Activated CD8-positive, alpha-beta T cell treated with anti-CD3 and anti-CD28 coated beads, Interleukin-2, amount 10 ng/mL, durations not matched to agents 7 days and 5 days (primary cell): ENCODE data around the gene FCER1G. TPM values are rescaled to one million over a fixed set of nuclear protein-coding genes. Genes with fewer than 3 reads are reported as not detected.
"Not testable (repeated sequence)": the region's sequence is repeated elsewhere in the genome, so short reads cannot be mapped to it uniquely, and the experiment has no call there.

Source experiments
- ATAC-seq: fragments of 150-1000 bp; cut with Tn5 transposase; one replicate; pipeline ENCODE4 v1.10.0; 2021; ENCODE audit warnings: moderate library complexity
- CTCF ChIA-PET: fragments of 350-600 bp; sonication (Branson Sonifier 250); formaldehyde crosslinking; loops from one replicate; lab custom pipeline; 2021; ENCODE audit warnings: antibody characterized with exemption; lab: Charles Lee
- POLR2A ChIA-PET: fragments of 350-600 bp; sonication (Branson Sonifier 250); formaldehyde crosslinking; loops from one replicate; lab custom pipeline; 2021; ENCODE audit warnings: antibody characterized with exemption; lab: Charles Lee
- DNase-seq: peaks from one replicate; pipeline ENCODE4 v3.0.0-alpha.2; 2020
- H3K27ac Mint-ChIP-seq: one replicate; pipeline ENCODE4 v1.8.0; 2021; ENCODE audit warnings: mild to moderate bottlenecking, mixed read lengths
- H3K27me3 Mint-ChIP-seq: one replicate; pipeline ENCODE4 v1.8.0; 2021; ENCODE audit warnings: low read depth, mixed read lengths
- H3K36me3 Mint-ChIP-seq: one replicate; pipeline ENCODE4 v1.8.0; 2021; ENCODE audit warnings: low read depth, mixed read lengths
- H3K4me1 Mint-ChIP-seq: one replicate; pipeline ENCODE4 v1.8.0; 2021; ENCODE audit warnings: low read depth, mixed read lengths
- H3K4me3 Mint-ChIP-seq: one replicate; pipeline ENCODE4 v1.8.0; 2021; ENCODE audit warnings: mild to moderate bottlenecking, mixed read lengths
- H3K9me3 Mint-ChIP-seq: one replicate; pipeline ENCODE4 v1.8.0; 2022; ENCODE audit warnings: mixed read lengths; ENCODE audit not compliant: insufficient read depth
- total RNA-seq, 2 experiments: library from RNA; stranded (reverse); gene quantifications; one replicate each; pipeline ENCODE4 v1.2.3, GENCODE V29; 2021

Gene FCER1G
- total RNA-seq, 2 experiments from 2014 or later = 12.0 to 14.0 TPM

DNA sequence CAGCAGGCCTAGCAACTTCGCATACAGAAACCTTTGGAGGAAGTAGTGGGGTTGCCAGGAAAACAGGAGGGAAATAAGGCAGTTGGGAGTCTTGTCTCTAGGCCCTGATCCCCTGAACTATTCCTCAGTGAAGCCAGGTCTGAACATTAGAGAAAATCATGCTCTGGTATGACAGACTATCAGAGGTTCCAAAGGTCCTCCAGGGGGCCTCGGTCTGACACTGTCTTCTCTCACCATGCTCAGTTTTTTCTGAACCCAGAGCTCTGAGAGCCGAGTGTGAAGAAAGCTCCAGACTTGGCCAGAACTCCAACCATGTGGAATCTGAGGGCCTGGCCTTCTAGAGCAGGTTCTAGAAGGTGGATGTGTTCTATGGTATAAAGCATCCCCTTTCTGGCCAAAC, 14.8 kb downstream of the FCER1G start:
- Mint-ChIP-seq H3K36me3 (peaks cover 30% of the 10 kb centered on the region), H3K27ac (no peak overlapping the region), H3K27me3 (no peaks in the 10 kb centered on the region), H3K4me3 (no peak overlapping the region), H3K4me1 (peaks cover 41% of the 10 kb centered on the region), H3K9me3 (no peaks in the 10 kb centered on the region)
- ChIA-PET POLR2A (interaction anchor here (0.6 to 1.1 kb wide), 3 partner anchors 28 to 433 kb away, joined by 3 to 6 read pairs (median 4); partner anchors contain the start of gene NDUFS2), CTCF (interaction anchor here (0.6 to 17.9 kb wide), 20 partner anchors 9 to 512 kb away, joined by 3 to 331 read pairs (median 4); partner anchors contain the start of genes ADAMTS4, CFAP126, NDUFS2 and PPOX)
- DNase-seq (no peak), ATAC-seq (no peak)

DNA sequence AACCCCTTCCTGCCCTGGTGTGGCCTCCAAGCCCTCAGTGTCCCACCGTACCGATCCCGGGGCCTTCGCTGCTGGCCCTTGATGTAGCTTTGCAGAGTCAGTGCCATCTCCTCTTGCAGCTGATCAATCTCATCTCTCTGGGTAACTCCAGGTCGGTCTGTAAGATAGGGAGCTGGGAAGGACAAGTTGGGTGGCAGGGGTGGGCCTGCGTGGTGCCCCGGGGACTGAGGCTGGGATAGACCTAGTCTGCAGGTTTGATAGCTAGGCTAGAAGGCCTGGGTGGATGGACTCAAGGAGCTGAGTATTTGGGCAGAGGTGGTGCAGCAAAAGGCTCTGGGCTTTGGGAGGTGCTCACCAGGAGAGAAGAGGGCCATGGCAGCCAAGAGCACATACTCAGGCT, 15.7 kb downstream of the FCER1G start:
- H3K27ac Mint-ChIP-seq = peak overlapping the region; percentile 9
- no peak for ATAC-seq
- ChIA-PET POLR2A (interaction anchor here (0.6 to 1.1 kb wide), 5 partner anchors 28 to 159 kb away, joined by 3 to 6 read pairs (median 4); partner anchors contain the start of gene NDUFS2), CTCF (interaction anchor here (0.7 to 17.9 kb wide), 17 partner anchors 11 to 511 kb away, joined by 3 to 331 read pairs (median 5); partner anchors contain the start of genes ADAMTS4, CFAP126, NDUFS2 and PPOX)
- peaks cover 34% of the 10 kb centered on the region for H3K4me1 Mint-ChIP-seq
- peaks cover 2% of the 10 kb centered on the region for H3K27me3 Mint-ChIP-seq
- DNase-seq = no peak
- H3K4me3 Mint-ChIP-seq = no peak overlapping the region
- H3K9me3 Mint-ChIP-seq = no peaks in the 10 kb centered on the region
- peaks cover 30% of the 10 kb centered on the region for H3K36me3 Mint-ChIP-seq

- DNase-seq (no peak), ATAC-seq (no peak)
- Mint-ChIP-seq H3K9me3 (no peaks in the 10 kb centered on the region), H3K27me3 (peaks cover 2% of the 10 kb centered on the region), H3K27ac (no peak overlapping the region), H3K36me3 (peaks cover 23% of the 10 kb centered on the region), H3K4me3 (no peak overlapping the region), H3K4me1 (peaks cover 12% of the 10 kb centered on the region)
- ChIA-PET POLR2A (no interaction called here), CTCF (interaction anchor here (1.0 to 1.9 kb wide), 4 partner anchors 16 to 151 kb away, joined by 3 to 10 read pairs (median 4); no protein-coding TSS in a partner anchor)
Observed at GRCh38 chr1:161233102-161233501, 18.0 kb downstream of the FCER1G start.

DNA sequence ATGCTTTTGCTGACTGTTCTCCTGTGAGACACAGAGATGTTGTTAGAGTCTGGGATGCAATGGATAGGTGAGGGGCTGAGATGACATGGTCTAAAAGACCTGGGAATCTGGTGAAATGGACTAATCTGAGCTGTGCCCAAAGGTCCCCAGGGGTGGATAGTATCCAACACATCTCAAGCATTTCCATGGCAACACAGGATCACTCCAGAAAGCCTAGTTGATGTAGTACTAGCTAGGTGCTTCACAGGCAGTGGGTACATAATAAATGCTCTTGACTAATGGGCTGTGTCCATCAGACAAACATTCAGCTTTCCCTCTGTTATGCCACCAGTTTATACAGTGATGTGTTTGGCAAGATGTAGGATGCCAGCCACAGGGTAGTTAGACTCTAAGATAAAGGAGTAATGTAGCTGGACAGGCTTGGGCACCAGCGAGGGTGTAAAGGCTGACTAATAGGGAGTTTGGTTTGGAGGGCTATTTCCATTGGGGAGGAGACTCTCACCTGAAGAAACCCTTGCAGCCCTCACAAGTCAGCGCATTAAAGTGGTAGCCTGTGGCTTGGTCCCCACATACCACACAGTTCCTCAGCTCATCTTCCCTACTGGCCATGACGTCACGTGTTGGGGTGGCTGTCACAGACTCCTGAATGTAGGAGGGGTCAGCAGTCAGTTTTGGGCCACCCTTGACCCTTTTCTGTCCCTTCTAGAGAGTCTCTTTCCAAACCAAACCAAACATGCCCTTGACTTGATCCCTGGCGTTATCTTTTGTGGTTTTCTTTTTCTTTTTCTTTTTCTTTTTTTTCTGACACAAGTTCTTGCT, 21.1 kb downstream of the FCER1G start:
- ChIA-PET POLR2A (interaction anchor here (0.6 kb wide), 1 partner anchor 31 kb away, joined by 3 read pairs; no protein-coding TSS in a partner anchor), CTCF (interaction anchor here (0.7 to 1.8 kb wide), 4 partner anchors 11 to 146 kb away, joined by 3 to 7 read pairs (median 4); partner anchors contain the start of gene TOMM40L)
- Mint-ChIP-seq H3K9me3 (no peaks in the 10 kb centered on the region), H3K4me1 (peaks cover 3% of the 10 kb centered on the region), H3K4me3 (no peak overlapping the region), H3K27me3 (peaks cover 6% of the 10 kb centered on the region), H3K27ac (no peak overlapping the region), H3K36me3 (no peaks in the 10 kb centered on the region)
- no peak for ATAC-seq
- no peak for DNase-seq

- DNase-seq (no peak), ATAC-seq (no peak)
- ChIA-PET CTCF (interaction anchor here (1.2 to 1.5 kb wide), 2 partner anchors 8 to 12 kb away, joined by 4 read pairs; no protein-coding TSS in a partner anchor), POLR2A (no interaction called here)
- Mint-ChIP-seq H3K4me1 (no peaks in the 10 kb centered on the region), H3K4me3 (no peak within 1 kb of the TSS), H3K9me3 (no peaks in the 10 kb centered on the region), H3K36me3 (no peaks in the 10 kb centered on the region), H3K27me3 (peaks cover 14% of the 10 kb centered on the region), H3K27ac (peak within 1 kb of the TSS; percentile 43)
Observed at GRCh38 chr1:161238039-161238473, 23.0 kb downstream of the FCER1G start, which contains the start of gene NR1I3. TSS of gene NR1I3 (minus strand) at chr1:161238203. CDS start at chr1:161236565, 1,638 bp downstream.

- Mint-ChIP-seq H3K4me1 (no peaks in the 10 kb centered on the region), H3K9me3 (no peaks in the 10 kb centered on the region), H3K4me3 (no peak overlapping the region), H3K27ac (no peak overlapping the region), H3K36me3 (no peaks in the 10 kb centered on the region), H3K27me3 (peaks cover 12% of the 10 kb centered on the region)
- DNase-seq (no peak), ATAC-seq (no peak)
- ChIA-PET CTCF (interaction anchor here (1.3 to 1.6 kb wide), 4 partner anchors 12 to 140 kb away, joined by 3 to 6 read pairs (median 6); partner anchors contain the start of gene TOMM40L), POLR2A (no interaction called here)
Observed at GRCh38 chr1:161241682-161242081, 26.6 kb downstream of the FCER1G start.

DNA sequence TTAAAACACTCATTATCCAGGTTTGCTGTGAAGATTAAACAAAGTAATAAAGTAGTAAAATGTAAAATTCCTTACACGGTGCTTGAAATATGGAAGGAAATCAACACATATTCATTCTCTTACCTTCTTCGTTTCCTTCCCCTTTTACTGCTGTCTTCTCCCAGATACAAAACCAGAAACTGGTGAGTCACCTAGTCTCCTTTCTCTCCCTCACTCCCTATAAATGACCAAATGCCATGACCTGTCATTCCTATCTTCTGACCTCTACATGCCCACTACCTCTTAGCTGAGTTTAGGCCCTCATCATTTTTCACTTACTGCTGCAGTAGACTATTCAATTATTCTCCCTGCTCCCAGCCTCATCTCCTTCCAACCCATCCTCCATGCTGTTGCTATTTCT, 27.2 kb downstream of the FCER1G start:
- CTCF ChIA-PET = interaction anchor here (1.3 to 1.6 kb wide), 3 partner anchors 12 to 139 kb away, joined by 3 to 6 read pairs (median 6); partner anchors contain the start of gene TOMM40L
- Mint-ChIP-seq H3K36me3 (no peaks in the 10 kb centered on the region), H3K27me3 (peaks cover 12% of the 10 kb centered on the region), H3K4me1 (no peaks in the 10 kb centered on the region), H3K4me3 (no peak overlapping the region), H3K27ac (no peak overlapping the region), H3K9me3 (no peaks in the 10 kb centered on the region)
- ATAC-seq (no peak), DNase-seq (no peak)
- POLR2A ChIA-PET = no interaction called here

DNA sequence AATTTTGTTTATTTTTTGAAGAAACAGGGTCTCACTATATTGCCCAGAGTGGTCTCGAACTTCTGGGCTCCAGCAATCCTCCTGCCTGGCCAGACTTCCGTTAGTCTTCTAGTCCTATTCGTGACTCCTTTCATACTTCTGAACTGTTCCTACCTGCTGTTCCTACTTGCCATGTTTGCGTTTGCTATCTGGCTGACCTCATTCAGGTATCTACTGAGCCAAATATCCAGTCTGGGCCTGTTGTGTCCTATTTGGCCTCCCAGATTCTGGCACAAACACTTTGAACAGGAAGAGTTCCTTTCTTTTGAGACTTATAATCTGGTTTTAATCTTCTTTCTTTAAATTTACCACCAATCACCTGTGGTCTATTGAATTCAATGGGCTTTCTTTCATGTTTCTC, 29.8 kb downstream of the FCER1G start:
- CTCF ChIA-PET = interaction anchor here (1.3 to 2.7 kb wide), 2 partner anchors 39 to 46 kb away, joined by 3 to 6 read pairs; no protein-coding TSS in a partner anchor
- no peak overlapping the region for H3K27ac Mint-ChIP-seq
- no peak for ATAC-seq
- no peaks in the 10 kb centered on the region for H3K36me3 Mint-ChIP-seq
- DNase-seq = no peak
- POLR2A ChIA-PET = no interaction called here
- H3K4me3 Mint-ChIP-seq = no peak overlapping the region
- no peaks in the 10 kb centered on the region for H3K4me1 Mint-ChIP-seq
- H3K9me3 Mint-ChIP-seq = no peaks in the 10 kb centered on the region
- peaks cover 12% of the 10 kb centered on the region for H3K27me3 Mint-ChIP-seq

DNA sequence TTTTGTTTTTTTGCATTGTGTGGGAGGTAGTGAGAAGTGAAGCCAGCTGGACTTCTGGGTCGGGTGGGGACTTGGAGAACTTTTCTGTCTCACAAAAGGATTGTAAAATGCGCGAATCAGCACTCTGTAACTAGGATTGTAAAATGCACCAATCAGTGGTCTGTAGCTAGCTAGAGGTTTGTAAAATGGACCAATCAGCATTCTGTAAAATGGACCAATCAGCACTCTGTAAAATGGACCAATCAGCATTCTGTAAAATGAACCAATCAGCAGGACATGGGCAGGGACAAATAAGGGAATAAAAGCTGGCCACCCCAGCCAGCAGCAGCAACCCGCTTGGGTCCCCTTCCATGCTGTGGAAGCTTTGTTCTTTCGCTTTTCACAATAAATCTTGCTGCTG, 35.0 kb downstream of the FCER1G start:
- H3K4me3 Mint-ChIP-seq, ATAC-seq, DNase-seq, H3K9me3 Mint-ChIP-seq, H3K27ac Mint-ChIP-seq, H3K36me3 Mint-ChIP-seq, H3K4me1 Mint-ChIP-seq, H3K27me3 Mint-ChIP-seq: not testable (repeated sequence)
- ChIA-PET POLR2A (interaction anchor here (0.9 kb wide), 1 partner anchor 152 kb away, joined by 3 read pairs; no protein-coding TSS in a partner anchor), CTCF (interaction anchor here (1.3 to 3.4 kb wide), 2 partner anchors 24 to 132 kb away, joined by 3 to 18 read pairs; partner anchors contain the start of gene TOMM40L)

DNA sequence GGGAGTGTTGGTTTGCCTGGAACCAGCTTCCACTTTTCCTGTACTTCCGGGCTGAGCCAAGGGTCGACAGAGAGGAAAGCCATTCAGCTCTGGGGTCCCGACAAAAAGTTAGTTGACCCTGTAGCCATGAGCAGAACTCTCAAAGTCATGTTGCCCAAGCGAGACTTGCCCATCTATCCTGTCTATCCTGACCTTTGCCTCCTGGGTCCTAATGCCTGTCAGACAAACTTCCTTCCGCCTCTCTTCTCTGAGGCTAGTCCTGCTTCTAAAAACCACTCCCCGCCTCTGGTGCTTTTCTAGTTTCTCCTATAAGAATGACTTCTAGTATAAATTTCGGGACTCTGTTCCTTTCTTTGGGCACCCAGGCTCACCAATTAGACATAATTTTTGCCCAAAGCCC, 35.7 kb downstream of the FCER1G start:
- no peaks in the 10 kb centered on the region for H3K4me1 Mint-ChIP-seq
- peaks cover 4% of the 10 kb centered on the region for H3K27me3 Mint-ChIP-seq
- no peaks in the 10 kb centered on the region for H3K9me3 Mint-ChIP-seq
- no peaks in the 10 kb centered on the region for H3K36me3 Mint-ChIP-seq
- H3K4me3 Mint-ChIP-seq = no peak overlapping the region
- CTCF ChIA-PET = interaction anchor here (1.3 to 3.4 kb wide), 2 partner anchors 25 to 131 kb away, joined by 3 to 18 read pairs; partner anchors contain the start of gene TOMM40L
- POLR2A ChIA-PET = no interaction called here
- DNase-seq (no peak), ATAC-seq (no peak)
- no peak overlapping the region for H3K27ac Mint-ChIP-seq

GRCh38 chr1:161251579-161251978, 36.5 kb downstream of the FCER1G start:
- Mint-ChIP-seq H3K4me3 (no peak overlapping the region), H3K27ac (no peak overlapping the region), H3K4me1 (no peaks in the 10 kb centered on the region), H3K27me3 (peaks cover 6% of the 10 kb centered on the region), H3K9me3 (no peaks in the 10 kb centered on the region), H3K36me3 (no peaks in the 10 kb centered on the region)
- ChIA-PET CTCF (no interaction called here), POLR2A (no interaction called here)
- DNase-seq (no peak), ATAC-seq (no peak)
